Mesothelial cell of epicardium (in vitro differentiated cells): ENCODE measurements around the gene LOXHD1. TPM values are rescaled to one million over a fixed set of nuclear protein-coding genes. Genes with fewer than 3 reads are reported as not detected.

Experiments
- DNase-seq, 2 experiments: peaks; one replicate each; pipeline ENCODE4 v3.0.0; 2021; ENCODE audit warnings: low spot score in 2 of 2; ENCODE audit not compliant: unreplicated experiment in 2 of 2
- H3K27ac Mint-ChIP-seq: 2 replicates; pipeline ENCODE4 v1.8.0; 2021; ENCODE audit warnings: mixed read lengths
- H3K27me3 Mint-ChIP-seq: 2 replicates; pipeline ENCODE4 v1.8.0; 2021; ENCODE audit warnings: low read depth, mixed read lengths
- H3K36me3 Mint-ChIP-seq: 2 replicates; pipeline ENCODE4 v1.8.0; 2021; ENCODE audit warnings: mixed read lengths
- H3K4me1 Mint-ChIP-seq: 2 replicates; pipeline ENCODE4 v1.8.0; 2021; ENCODE audit warnings: mixed read lengths
- H3K4me3 Mint-ChIP-seq: 2 replicates; pipeline ENCODE4 v1.8.0; 2021; ENCODE audit warnings: mild to moderate bottlenecking, moderate library complexity, mixed read lengths
- H3K9me3 Mint-ChIP-seq: 2 replicates; pipeline ENCODE4 v1.8.0; 2021; ENCODE audit warnings: mixed read lengths
- CTCF ChIP-seq: fragments of 200-600 bp; sonication (generic); IDR thresholded peaks from one replicate; pipeline ENCODE4 v1.5.0; 2021; ENCODE audit warnings: antibody characterized with exemption; ENCODE audit not compliant: unreplicated experiment
- total RNA-seq: library from RNA; stranded (reverse); gene quantifications from 3 replicates; pipeline ENCODE4 v1.2.1, GENCODE V29; 2021

LOXHD1 gene
- total RNA-seq, 1 donor from 2014 or later = 0.07 TPM

DNA sequence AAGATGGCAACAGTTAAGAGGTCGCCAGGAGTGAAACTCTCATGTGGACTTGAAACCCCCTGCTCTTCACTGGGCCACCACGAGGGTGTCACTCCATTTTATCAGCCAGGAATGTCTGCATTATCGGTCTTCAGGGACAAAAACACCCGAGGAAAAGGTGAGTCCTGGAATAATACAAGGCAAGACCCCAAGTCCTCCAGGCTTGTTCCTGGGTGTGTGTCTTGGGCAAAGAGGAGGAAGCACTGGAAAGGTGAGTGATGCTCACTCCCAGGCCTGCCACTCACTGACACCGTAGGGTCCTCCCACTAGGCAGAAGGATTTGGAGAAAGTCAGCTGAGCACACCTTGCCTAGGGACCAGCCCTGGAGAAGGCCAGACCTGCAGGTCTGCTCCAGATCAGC, 86.9 kb downstream of the LOXHD1 start:
- H3K4me1 Mint-ChIP-seq = no peaks in the 10 kb centered on the region
- H3K27me3 Mint-ChIP-seq = peaks cover 56% of the 10 kb centered on the region
- no peaks in the 10 kb centered on the region for H3K9me3 Mint-ChIP-seq
- H3K36me3 Mint-ChIP-seq = no peaks in the 10 kb centered on the region
- no peak overlapping the region for H3K27ac Mint-ChIP-seq
- no peak overlapping the region for H3K4me3 Mint-ChIP-seq
- no peak for DNase-seq
- no peak for TF ChIP-seq CTCF

- Mint-ChIP-seq H3K27me3 (peaks cover 60% of the 10 kb centered on the region), H3K4me3 (no peak overlapping the region)
These were observed 87.8 kb downstream of the LOXHD1 start for GRCh38 chr18:46569211-46569610.

DNA sequence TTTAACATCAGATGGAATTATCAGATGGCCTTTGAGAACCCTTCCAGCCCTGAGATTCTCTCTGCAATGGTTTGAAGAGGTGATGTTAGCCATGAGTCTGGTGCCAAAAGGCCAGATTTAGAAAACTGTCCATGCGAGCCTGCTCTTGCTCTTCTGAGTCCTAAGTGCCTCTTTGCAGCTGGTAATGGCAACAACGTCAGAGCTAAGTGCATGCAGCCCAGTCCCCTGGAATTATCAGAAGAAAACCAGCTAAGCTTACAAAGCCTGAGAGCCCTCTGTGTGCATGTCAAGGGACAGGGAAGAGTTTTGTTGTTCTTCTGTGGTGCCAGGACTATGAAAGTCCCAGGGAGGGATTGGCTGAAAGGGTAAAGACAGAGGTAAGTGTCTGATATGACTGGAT, 89.8 kb downstream of the LOXHD1 start:
- Mint-ChIP-seq H3K27ac (no peak overlapping the region), H3K4me1 (no peaks in the 10 kb centered on the region), H3K27me3 (peaks cover 73% of the 10 kb centered on the region), H3K9me3 (no peaks in the 10 kb centered on the region), H3K4me3 (no peak overlapping the region), H3K36me3 (no peaks in the 10 kb centered on the region)
- DNase-seq = no peak
- TF ChIP-seq CTCF = no peak

More at GRCh38 chr18:46569211-46569610, 87.8 kb downstream of the LOXHD1 start:
- Mint-ChIP-seq H3K27ac (no peak overlapping the region), H3K9me3 (no peaks in the 10 kb centered on the region), H3K36me3 (no peaks in the 10 kb centered on the region), H3K4me1 (no peaks in the 10 kb centered on the region)
- TF ChIP-seq CTCF = no peak
- no peak for DNase-seq

DNA sequence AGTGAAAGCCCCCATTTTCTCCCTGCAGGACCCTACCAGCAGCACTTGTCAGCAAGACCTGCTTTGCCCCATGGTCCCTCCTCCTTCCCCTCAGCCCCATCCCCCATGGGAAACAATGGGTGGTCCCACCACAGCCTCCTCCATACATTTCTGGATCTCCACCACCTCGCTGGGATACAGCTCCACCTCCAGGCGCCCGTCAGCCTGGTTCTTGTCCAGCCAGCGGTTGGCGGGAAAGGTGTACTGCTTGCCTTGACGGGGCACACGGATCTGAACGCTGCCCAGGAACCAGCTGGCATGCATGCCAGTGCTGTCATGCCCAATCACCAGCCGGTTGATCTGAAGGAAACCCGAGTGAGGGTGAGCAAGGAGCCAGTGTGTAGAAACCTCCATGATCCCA, 90.9 kb downstream of the LOXHD1 start:
- no peak overlapping the region for H3K4me3 Mint-ChIP-seq

DNA sequence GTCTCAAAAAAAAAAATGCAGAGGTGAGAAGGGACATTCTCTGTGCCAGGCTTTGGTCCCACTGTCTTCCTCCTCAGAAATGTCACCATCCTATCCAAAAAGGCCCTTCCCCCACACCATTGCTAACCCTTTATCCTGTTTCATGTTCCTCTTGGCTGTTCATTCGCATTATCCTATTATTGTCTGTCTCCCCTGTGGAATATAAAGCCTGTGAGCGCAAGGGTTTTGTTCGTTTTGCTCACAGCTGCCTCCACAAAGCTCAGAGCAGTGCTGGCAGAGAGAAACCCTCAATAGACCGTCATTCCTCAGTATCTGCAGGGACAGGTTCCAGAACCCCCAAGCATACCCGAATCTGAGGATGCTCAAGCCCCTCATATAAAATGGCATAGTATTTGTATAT, 91.8 kb downstream of the LOXHD1 start:
- H3K27me3 Mint-ChIP-seq = peaks cover 80% of the 10 kb centered on the region
- H3K9me3 Mint-ChIP-seq = no peaks in the 10 kb centered on the region
- TF ChIP-seq CTCF = no peak
- no peak overlapping the region for H3K27ac Mint-ChIP-seq
- H3K4me3 Mint-ChIP-seq = no peak overlapping the region
- no peaks in the 10 kb centered on the region for H3K36me3 Mint-ChIP-seq
- no peak for DNase-seq
- H3K4me1 Mint-ChIP-seq = no peaks in the 10 kb centered on the region

More for the DNA sequence above, 90.9 kb downstream of the LOXHD1 start:
- Mint-ChIP-seq H3K4me1 (no peaks in the 10 kb centered on the region), H3K36me3 (no peaks in the 10 kb centered on the region), H3K27me3 (peaks cover 80% of the 10 kb centered on the region), H3K9me3 (no peaks in the 10 kb centered on the region), H3K27ac (no peak overlapping the region)
- no peak for TF ChIP-seq CTCF
- DNase-seq = no peak

DNA sequence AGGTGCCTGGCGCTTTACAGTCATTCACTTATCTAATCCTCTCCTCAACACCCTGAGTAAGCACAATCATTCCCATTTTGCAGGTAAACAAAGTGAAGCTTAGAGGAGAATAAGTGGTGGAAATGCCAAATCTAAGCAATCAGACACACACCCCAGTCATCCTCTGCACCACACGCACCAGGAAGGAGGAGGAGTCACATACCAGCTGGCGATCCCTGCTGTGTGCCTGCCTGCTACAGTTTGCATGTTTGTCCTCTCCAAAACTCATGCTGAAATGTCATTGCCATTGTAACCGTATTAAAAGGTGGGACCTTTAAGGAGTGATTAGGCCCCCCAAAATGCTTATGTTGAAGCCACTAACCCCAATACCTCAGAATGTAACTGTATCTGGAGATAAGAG, 93.7 kb downstream of the LOXHD1 start:
- peaks cover 68% of the 10 kb centered on the region for H3K27me3 Mint-ChIP-seq
- H3K4me1 Mint-ChIP-seq = no peaks in the 10 kb centered on the region
- no peak overlapping the region for H3K4me3 Mint-ChIP-seq
- DNase-seq = no peak
- no peaks in the 10 kb centered on the region for H3K9me3 Mint-ChIP-seq
- H3K36me3 Mint-ChIP-seq = no peaks in the 10 kb centered on the region
- TF ChIP-seq CTCF = no peak
- no peak overlapping the region for H3K27ac Mint-ChIP-seq
